ENCODE measurements around the gene STIL. TPM values are rescaled to one million over a fixed set of nuclear protein-coding genes. Genes with fewer than 3 reads are reported as not detected.

STIL gene
- total and polyA plus RNA-seq, 2 of the 13 experiments (the other 11 are each of a cell fraction or from before 2014, with no cell fraction given), result 13.7 to 18.6 TPM

GRCh38 chr1:47332779-47333577 lies 19.0 kb upstream of the STIL start (continued):
- no peak for TF ChIP-seq ADNP (CRISPR knock-in tag; IDR thresholded peaks at IDR 0.05)
- TF ChIP-seq ZSCAN25 (CRISPR knock-in tag; IDR thresholded peaks at IDR 0.05), result no peak
- TF ChIP-seq KLF6 (CRISPR knock-in tag; IDR thresholded peaks at IDR 0.05), result no peak
- TF ChIP-seq DBP (CRISPR knock-in tag; IDR thresholded peaks at IDR 0.05; ENCODE audit: not compliant biosample characterization), result no peak
- no peak for TF ChIP-seq MED13 (CRISPR knock-in tag; IDR thresholded peaks at IDR 0.05)
- no peak for TF ChIP-seq ATF7 (IDR thresholded peaks at IDR 0.05)
- no peak for TF ChIP-seq ATF7 (CRISPR knock-in tag; IDR thresholded peaks at IDR 0.05)
- no peak for TF ChIP-seq ATF6 (CRISPR knock-in tag; conservative IDR thresholded peaks at IDR 0.05)
- no peak for TF ChIP-seq NFAT5 (CRISPR knock-in tag; IDR thresholded peaks at IDR 0.05)
- no peak for TF ChIP-seq ZBTB3 (CRISPR knock-in tag; IDR thresholded peaks at IDR 0.05; ENCODE audit: borderline replicate concordance, low read depth)
- no peak for TF ChIP-seq ZBTB42 (CRISPR knock-in tag; IDR thresholded peaks at IDR 0.05)
- peak; percentile 58; the same call in 1 of the 2 replicates for TF ChIP-seq ZNF619 (CRISPR knock-in tag; IDR thresholded peaks at IDR 0.05)
- TF ChIP-seq ZNF484 (CRISPR knock-in tag; IDR thresholded peaks at IDR 0.05; ENCODE audit: borderline replicate concordance, low read depth), result no peak
- TF ChIP-seq KDM4B (CRISPR knock-in tag; IDR thresholded peaks at IDR 0.05), result no peak
- TF ChIP-seq HOMEZ (CRISPR knock-in tag; IDR thresholded peaks at IDR 0.05; ENCODE audit: low read depth), result no peak
- TF ChIP-seq MAZ (IDR thresholded peaks at IDR 0.05; ENCODE audit: borderline replicate concordance, low read depth, low read length), result no peak
- peak; percentile 1; the same call in 1 of the 2 replicates for TF ChIP-seq MAZ (CRISPR knock-in tag; IDR thresholded peaks at IDR 0.05; ENCODE audit: low read depth)
- no peak for TF ChIP-seq ZFY (CRISPR knock-in tag; IDR thresholded peaks at IDR 0.05)
- no peak for TF ChIP-seq CBX2 (IDR thresholded peaks at IDR 0.05; ENCODE audit: low read depth, low read length)
- TF ChIP-seq CBX2 (CRISPR knock-in tag; IDR thresholded peaks at IDR 0.05; ENCODE audit: low read depth), result no peak
- no peak for TF ChIP-seq ZNF160 (CRISPR knock-in tag; IDR thresholded peaks at IDR 0.05)

All from HepG2 (cell line).